Activated CD4-positive, alpha-beta T cell treated with anti-CD3 and anti-CD28 coated beads, Interleukin-2, amount 10 ng/mL, durations not matched to agents 24 days and 14 days (primary cell): ENCODE results near the gene C17orf114. TPM values are rescaled to one million over a fixed set of nuclear protein-coding genes. Genes with fewer than 3 reads are reported as not detected.

Source experiments
- DNase-seq: peaks from one replicate; pipeline ENCODE4 v3.0.0; 2022
- H3K27ac Mint-ChIP-seq: one replicate; pipeline ENCODE4 v1.8.0; 2022; ENCODE audit warnings: mild to moderate bottlenecking, mixed read lengths
- H3K27me3 Mint-ChIP-seq: one replicate; pipeline ENCODE4 v1.8.0; 2022; ENCODE audit warnings: mixed read lengths
- H3K36me3 Mint-ChIP-seq: one replicate; pipeline ENCODE4 v1.8.0; 2022; ENCODE audit warnings: low read depth, mild to moderate bottlenecking, mixed read lengths
- H3K4me1 Mint-ChIP-seq: one replicate; pipeline ENCODE4 v1.8.0; 2021; ENCODE audit warnings: mixed read lengths
- H3K4me3 Mint-ChIP-seq: one replicate; pipeline ENCODE4 v1.8.0; 2022; ENCODE audit warnings: mild to moderate bottlenecking, moderate library complexity, mixed read lengths
- H3K9me3 Mint-ChIP-seq: one replicate; pipeline ENCODE4 v1.8.0; 2021; ENCODE audit warnings: mixed read lengths
- intact Hi-C: fragments of 100-400 bp; cut with micrococcal nuclease; formaldehyde crosslinking; loops from one replicate; pipeline ENCODE4 v1.15.1; 2023
- total RNA-seq: library from RNA; stranded (reverse); gene quantifications from 2 replicates; pipeline ENCODE4 v1.2.3, GENCODE V29; 2022

C17orf114 gene

GRCh38 chr17:4764595-4764994 is 37.5 kb downstream of the C17orf114 start:
- Mint-ChIP-seq H3K27me3 (peaks cover 14% of the 10 kb centered on the region), H3K4me3 (no peak overlapping the region), H3K4me1 (peaks cover 2% of the 10 kb centered on the region), H3K9me3 (no peaks in the 10 kb centered on the region), H3K27ac (no peak overlapping the region), H3K36me3 (no peaks in the 10 kb centered on the region)
- no peak for DNase-seq
- intact Hi-C loops = no loop called here

- no peaks in the 10 kb centered on the region for H3K36me3 Mint-ChIP-seq
Observed at GRCh38 chr17:4759776-4760236, 42.3 kb downstream of the C17orf114 start.

GRCh38 chr17:4753392-4753791 is 48.7 kb downstream of the C17orf114 start:
- H3K27ac Mint-ChIP-seq = no peak overlapping the region
- no peaks in the 10 kb centered on the region for H3K9me3 Mint-ChIP-seq
- DNase-seq = no peak
- H3K4me1 Mint-ChIP-seq = peaks cover 9% of the 10 kb centered on the region
- H3K27me3 Mint-ChIP-seq = peaks cover 46% of the 10 kb centered on the region
- H3K4me3 Mint-ChIP-seq = no peak overlapping the region
- intact Hi-C loops = no loop called here
- no peaks in the 10 kb centered on the region for H3K36me3 Mint-ChIP-seq

More at GRCh38 chr17:4759776-4760236, 42.3 kb downstream of the C17orf114 start:
- Mint-ChIP-seq H3K27me3 (peaks cover 31% of the 10 kb centered on the region), H3K4me3 (no peak overlapping the region), H3K9me3 (no peaks in the 10 kb centered on the region), H3K27ac (no peak overlapping the region), H3K4me1 (no peaks in the 10 kb centered on the region)
- intact Hi-C loops = no loop called here
- no peak for DNase-seq

GRCh38 chr17:4751932-4752331 is 50.2 kb downstream of the C17orf114 start:
- Mint-ChIP-seq H3K27ac (no peak overlapping the region), H3K9me3 (no peaks in the 10 kb centered on the region), H3K4me1 (peaks cover 16% of the 10 kb centered on the region), H3K27me3 (peaks cover 39% of the 10 kb centered on the region), H3K36me3 (no peaks in the 10 kb centered on the region), H3K4me3 (no peak overlapping the region)
- intact Hi-C loops = no loop called here
- DNase-seq = no peak

Other genes starting within 250 kb of the C17orf114 start
- gene MYBBP1A, start 246.9 kb downstream of the C17orf114 start, total RNA-seq = 178 and 181 TPM in 2 replicates
- not detected in 2 replicates for gene GGT6, start 241.8 kb downstream of the C17orf114 start, total RNA-seq
- not detected in 2 replicates for gene SMTNL2, start 217.8 kb downstream of the C17orf114 start, total RNA-seq
- gene ALOX15, start 160.7 kb downstream of the C17orf114 start, total RNA-seq = not detected in 2 replicates
- gene PELP1, start 98.2 kb downstream of the C17orf114 start, total RNA-seq = 140 and 141 TPM in 2 replicates
- gene ARRB2, start 91.7 kb downstream of the C17orf114 start, total RNA-seq = 189 and 193 TPM in 2 replicates
- 19.1 and 20.4 TPM in 2 replicates for gene MED11, start 70.9 kb downstream of the C17orf114 start, total RNA-seq
- gene ZMYND15, start 62.5 kb downstream of the C17orf114 start, total RNA-seq = not detected in 2 replicates
- gene CXCL16, start 62.4 kb downstream of the C17orf114 start, total RNA-seq = 1.8 and 2.5 TPM in 2 replicates
- gene TM4SF5, start 30.4 kb downstream of the C17orf114 start, total RNA-seq = not detected in 2 replicates
- not detected in 2 replicates for gene VMO1, start 16.0 kb downstream of the C17orf114 start, total RNA-seq
- not detected in 2 replicates for gene GLTPD2, start 13.4 kb downstream of the C17orf114 start, total RNA-seq
- 208 and 209 TPM in 2 replicates for gene PSMB6, start 6.2 kb downstream of the C17orf114 start, total RNA-seq
- 14.5 and 16.1 TPM in 2 replicates for gene PLD2, start 4.8 kb upstream of the C17orf114 start, total RNA-seq
- gene MINK1, start 31.0 kb upstream of the C17orf114 start, total RNA-seq = 56.1 and 59.7 TPM in 2 replicates
- gene C17orf107, start 97.2 kb upstream of the C17orf114 start, total RNA-seq = 1.4 and 1.7 TPM in 2 replicates
- gene CHRNE, start 100.8 kb upstream of the C17orf114 start, total RNA-seq = 0.42 and 0.64 TPM in 2 replicates
- not detected in 2 replicates for gene GP1BA, start 129.9 kb upstream of the C17orf114 start, total RNA-seq
- gene SLC25A11, start 137.7 kb upstream of the C17orf114 start, total RNA-seq = 104 and 106 TPM in 2 replicates
- gene RNF167, start 137.9 kb upstream of the C17orf114 start, total RNA-seq = 119 and 125 TPM in 2 replicates
- 1,471 and 1,473 TPM in 2 replicates for gene PFN1, start 146.2 kb upstream of the C17orf114 start, total RNA-seq
- gene ENO3, start 148.8 kb upstream of the C17orf114 start, total RNA-seq = 45.3 and 51.0 TPM in 2 replicates
- 58.7 and 62.3 TPM in 2 replicates for gene SPAG7, start 165.5 kb upstream of the C17orf114 start, total RNA-seq
- gene CAMTA2, start 185.3 kb upstream of the C17orf114 start, total RNA-seq = 87.7 and 89.7 TPM in 2 replicates
- 0.56 and 0.69 TPM in 2 replicates for gene INCA1, start 195.2 kb upstream of the C17orf114 start, total RNA-seq
- gene KIF1C, start 195.6 kb upstream of the C17orf114 start, total RNA-seq = 62.3 TPM in 2 replicates
- gene SLC52A1, start 233.1 kb upstream of the C17orf114 start, total RNA-seq = 0.14 TPM in 2 replicates